GM12878 (cell line): ENCODE data around the gene GRIK4.

ENCODE experiments used
- CHD1 ChIP-seq: IDR thresholded peaks from 2 replicates; pipeline ENCODE4 v1.6.1; 2012; ENCODE audit warnings: low read depth, low read length, improper control_type of control experiment
- ESRRA ChIP-seq: IDR thresholded peaks from 2 replicates; pipeline ENCODE4 v1.6.1; 2012; ENCODE audit warnings: mild to moderate bottlenecking, low read length, improper control_type of control experiment
- LARP7 ChIP-seq: fragments of 450-650 bp; IDR thresholded peaks from 2 replicates; pipeline ENCODE4 v1.6.1; 2017; ENCODE audit warnings: mild to moderate bottlenecking
- NR2F1 ChIP-seq: fragments of 450-650 bp; conservative IDR thresholded peaks from 2 replicates; pipeline ENCODE4 v1.6.1; 2017; ENCODE audit warnings: mild to moderate bottlenecking
- NRF1 ChIP-seq: conservative IDR thresholded peaks from 2 replicates; pipeline ENCODE4 v1.6.1; 2011; ENCODE audit warnings: mild to moderate bottlenecking, low read depth, low read length, improper control_type of control experiment
- POLR2A ChIP-seq: IDR thresholded peaks from 2 replicates; pipeline ENCODE4 v1.6.1; 2011; ENCODE audit warnings: low read depth, mild to moderate bottlenecking, low read length
- POLR2AphosphoS2 ChIP-seq: IDR thresholded peaks from 2 replicates; pipeline ENCODE4 v1.6.1; 2011; ENCODE audit warnings: low read depth, mild to moderate bottlenecking, low read length, improper control_type of control experiment, moderate library complexity
- RFX5 ChIP-seq: IDR thresholded peaks from 2 replicates; pipeline ENCODE4 v1.6.1; 2011; ENCODE audit warnings: low read depth, low read length, improper control_type of control experiment
- SMAD1 ChIP-seq: fragments of 450-650 bp; IDR thresholded peaks from 2 replicates; pipeline ENCODE4 v1.6.1; 2018; ENCODE audit warnings: mild to moderate bottlenecking, low read depth; ENCODE audit not compliant: partially characterized antibody
- ZBTB33 ChIP-seq: fragments of 450-650 bp; IDR thresholded peaks from 2 replicates; pipeline ENCODE4 v1.6.1; 2017; ENCODE audit warnings: mild to moderate bottlenecking
- ZNF24 ChIP-seq: fragments of 450-650 bp; IDR thresholded peaks from 2 replicates; pipeline ENCODE4 v1.6.1; 2017; ENCODE audit warnings: antibody characterized with exemption, mild to moderate bottlenecking
- ZNF274 ChIP-seq: IDR thresholded peaks from one replicate; pipeline ENCODE4 v1.8.0; 2011; ENCODE audit not compliant: insufficient read length, insufficient read depth
- TF ChIP-seq, protein P1 (sequence below), 3 experiments: IDR thresholded peaks in 2 of 3; conservative IDR thresholded peaks in 1 of 3; 2 replicates each; pipeline ENCODE4 v1.5.1; 2011; ENCODE audit warnings: low read depth in 3 of 3, low read length in 3 of 3, mild to moderate bottlenecking in 3 of 3, control low read depth in 2 of 3, moderate library complexity in 2 of 3, inconsistent platforms in 1 of 3, mixed read lengths in 1 of 3; ENCODE audit not compliant: control insufficient read depth in 2 of 3, insufficient read depth in 1 of 3; ENCODE audit errors: extremely low read depth in 1 of 3

DNA sequence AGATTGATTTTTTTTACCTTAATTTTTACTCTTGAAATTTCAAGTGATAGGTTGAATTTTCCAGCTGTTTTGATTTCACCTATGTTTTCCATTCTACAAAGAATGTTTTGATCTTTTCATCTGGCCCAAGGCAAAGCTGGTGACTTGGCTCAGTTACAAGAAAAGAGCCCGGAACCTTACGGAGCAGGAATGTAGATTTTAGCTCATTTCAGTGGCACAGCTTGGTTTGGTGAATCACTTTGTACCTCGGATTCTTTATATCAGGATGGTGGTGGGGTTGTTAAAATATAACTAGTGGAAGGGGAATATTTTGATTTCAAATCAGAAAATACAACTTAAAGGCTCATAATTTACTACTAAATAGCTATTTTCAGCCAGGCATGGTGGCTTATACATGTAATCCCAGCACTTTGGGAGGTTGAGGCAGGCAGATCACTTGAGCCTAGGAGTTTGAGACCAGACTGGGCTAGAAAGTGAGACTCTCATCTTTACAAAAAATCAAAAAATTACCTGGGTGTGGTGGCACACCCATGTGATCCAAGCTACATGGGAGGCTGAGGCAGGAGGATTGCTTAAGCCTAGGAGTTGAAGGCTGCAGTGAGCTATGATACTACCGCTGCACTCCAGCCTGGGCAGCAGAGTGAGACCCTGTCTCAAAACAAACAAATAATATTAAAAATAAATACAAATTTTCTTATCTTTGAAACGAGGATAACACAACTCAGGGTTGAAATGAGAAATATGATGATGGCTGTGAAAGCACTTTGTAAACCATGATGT lies 9.4 kb upstream of the GRIK4 start:
- TF ChIP-seq SMAD1 (no peak), CHD1 (no peak), RFX5 (no peak), POLR2A (no peak), ESRRA (no peak), ZBTB33 (no peak), NRF1 (no peak), ZNF24 (no peak), LARP7 (no peak), ZNF274 (no peak), POLR2AphosphoS2 (no peak), NR2F1 (no peak)
- TF ChIP-seq, protein P1, sequence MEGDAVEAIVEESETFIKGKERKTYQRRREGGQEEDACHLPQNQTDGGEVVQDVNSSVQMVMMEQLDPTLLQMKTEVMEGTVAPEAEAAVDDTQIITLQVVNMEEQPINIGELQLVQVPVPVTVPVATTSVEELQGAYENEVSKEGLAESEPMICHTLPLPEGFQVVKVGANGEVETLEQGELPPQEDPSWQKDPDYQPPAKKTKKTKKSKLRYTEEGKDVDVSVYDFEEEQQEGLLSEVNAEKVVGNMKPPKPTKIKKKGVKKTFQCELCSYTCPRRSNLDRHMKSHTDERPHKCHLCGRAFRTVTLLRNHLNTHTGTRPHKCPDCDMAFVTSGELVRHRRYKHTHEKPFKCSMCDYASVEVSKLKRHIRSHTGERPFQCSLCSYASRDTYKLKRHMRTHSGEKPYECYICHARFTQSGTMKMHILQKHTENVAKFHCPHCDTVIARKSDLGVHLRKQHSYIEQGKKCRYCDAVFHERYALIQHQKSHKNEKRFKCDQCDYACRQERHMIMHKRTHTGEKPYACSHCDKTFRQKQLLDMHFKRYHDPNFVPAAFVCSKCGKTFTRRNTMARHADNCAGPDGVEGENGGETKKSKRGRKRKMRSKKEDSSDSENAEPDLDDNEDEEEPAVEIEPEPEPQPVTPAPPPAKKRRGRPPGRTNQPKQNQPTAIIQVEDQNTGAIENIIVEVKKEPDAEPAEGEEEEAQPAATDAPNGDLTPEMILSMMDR (IDR thresholded peaks at IDR 0.05 in 2 of 3, conservative IDR thresholded peaks at IDR 0.05 in 1 of 3; ENCODE audit: control insufficient read depth in 2 of 3, extremely low read depth in 1 of 3, insufficient read depth in 1 of 3, low read depth in 3 of 3, low read length in 3 of 3): no peak
